COLO668 (cell line): ENCODE data around the gene LKAAEAR1.
A peak's percentile ranks its signal among the peaks of the same experiment; 100 is the strongest.

Source experiments
- DNase-seq: peaks from one replicate; lab custom pipeline; 2025; ENCODE audit not compliant: unreplicated experiment; lab: John Stamatoyannopoulos, UW

The LKAAEAR1 gene

DNA sequence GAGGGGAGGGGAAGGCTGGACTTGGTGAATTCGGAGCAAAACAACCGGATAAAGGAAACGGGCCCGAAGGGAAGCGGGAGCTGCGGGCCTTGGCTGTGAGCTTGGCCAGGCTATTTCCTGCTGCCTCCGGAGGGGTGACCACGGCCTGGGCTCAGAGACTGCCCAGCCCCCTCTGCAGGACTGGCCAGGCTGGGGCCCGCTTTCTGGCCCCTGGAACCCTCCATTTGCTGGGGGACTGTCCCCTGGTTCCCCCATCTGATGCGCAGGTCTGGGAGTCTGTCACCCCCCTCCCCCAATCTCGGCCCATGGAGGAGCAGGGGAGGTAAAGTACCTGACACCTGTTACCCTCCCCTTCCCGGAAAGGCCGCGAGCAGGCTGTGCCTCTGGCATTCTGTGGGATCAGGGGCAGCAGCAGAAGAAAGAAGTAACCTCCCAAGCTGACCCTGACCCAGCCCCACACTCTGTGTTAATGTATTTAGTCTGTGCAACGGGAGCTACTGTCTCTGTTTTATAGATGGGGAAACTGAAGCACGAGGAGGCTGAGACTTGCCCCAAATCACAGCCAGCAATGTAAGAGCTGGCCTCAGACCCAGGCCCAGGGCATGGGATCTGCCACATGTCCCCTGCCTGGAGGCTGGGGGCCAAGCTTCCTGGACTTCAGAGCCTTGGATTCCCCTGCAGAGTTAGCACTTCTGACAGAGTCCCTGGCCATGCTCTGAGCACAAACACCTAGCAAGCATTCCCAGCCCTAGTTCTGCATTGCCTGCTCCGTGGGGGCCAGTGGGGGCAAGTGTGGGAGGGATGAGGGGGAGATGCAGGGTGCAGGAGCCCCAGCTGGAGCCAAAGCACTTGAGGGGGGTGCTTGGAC lies 44.7 kb downstream of the LKAAEAR1 start:
- peak; percentile 31 for DNase-seq

DNA sequence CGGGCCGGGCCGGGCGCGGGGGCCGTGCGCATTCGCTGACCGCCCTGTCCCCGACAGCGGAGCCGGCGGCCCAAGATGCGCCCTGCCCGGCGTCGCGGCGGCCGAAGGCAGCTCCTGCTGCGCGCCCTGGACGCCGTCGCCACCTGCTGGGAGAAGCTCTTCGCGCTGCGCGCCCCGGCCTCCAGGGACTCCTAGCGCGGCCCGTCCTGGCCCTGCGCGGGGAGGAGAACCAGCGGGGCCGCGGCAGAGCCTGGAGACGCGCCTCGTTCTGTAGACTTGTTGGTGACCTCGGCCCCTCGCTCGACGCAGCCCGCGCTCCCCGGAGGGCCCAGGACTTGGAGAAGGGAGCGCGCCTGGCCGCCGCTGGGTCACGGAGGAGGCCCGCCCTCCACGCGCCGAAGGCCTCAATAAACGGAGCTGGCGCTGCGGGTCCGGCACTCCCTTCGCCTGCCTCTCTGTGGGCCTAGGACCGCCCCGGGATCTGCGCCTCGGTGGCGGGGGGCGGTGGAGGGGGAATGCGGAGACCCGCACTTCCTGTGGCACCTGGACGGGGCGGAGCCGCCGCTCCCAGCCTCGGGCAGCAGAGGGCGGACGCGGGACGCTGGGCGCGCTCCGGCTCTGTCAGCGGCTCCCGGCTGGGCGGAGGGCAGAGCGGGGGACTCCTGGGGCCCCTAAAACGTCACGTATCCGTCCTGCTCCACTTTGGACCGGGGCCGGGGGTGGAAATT lies 45.5 kb downstream of the LKAAEAR1 start:
- peak; percentile 88 for DNase-seq

DNA sequence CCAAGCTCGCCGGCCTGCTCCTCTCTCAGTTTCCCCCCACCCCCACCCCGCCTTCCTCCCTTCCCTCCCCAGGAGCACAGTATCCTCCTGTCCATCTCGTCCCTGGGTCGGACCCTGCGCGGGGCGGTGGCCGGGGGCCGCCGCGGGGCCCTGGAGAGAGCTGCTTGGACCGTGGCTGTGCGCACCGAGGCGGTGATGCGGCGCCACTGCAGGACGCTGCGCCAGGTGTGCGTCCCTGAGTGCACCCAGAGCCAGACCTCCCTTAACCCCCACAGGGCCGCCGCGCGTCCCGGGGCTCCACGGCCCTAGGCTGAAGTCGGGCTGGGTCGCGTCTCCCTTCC lies 46.0 kb downstream of the LKAAEAR1 start:
- peak; percentile 78 for DNase-seq

DNA sequence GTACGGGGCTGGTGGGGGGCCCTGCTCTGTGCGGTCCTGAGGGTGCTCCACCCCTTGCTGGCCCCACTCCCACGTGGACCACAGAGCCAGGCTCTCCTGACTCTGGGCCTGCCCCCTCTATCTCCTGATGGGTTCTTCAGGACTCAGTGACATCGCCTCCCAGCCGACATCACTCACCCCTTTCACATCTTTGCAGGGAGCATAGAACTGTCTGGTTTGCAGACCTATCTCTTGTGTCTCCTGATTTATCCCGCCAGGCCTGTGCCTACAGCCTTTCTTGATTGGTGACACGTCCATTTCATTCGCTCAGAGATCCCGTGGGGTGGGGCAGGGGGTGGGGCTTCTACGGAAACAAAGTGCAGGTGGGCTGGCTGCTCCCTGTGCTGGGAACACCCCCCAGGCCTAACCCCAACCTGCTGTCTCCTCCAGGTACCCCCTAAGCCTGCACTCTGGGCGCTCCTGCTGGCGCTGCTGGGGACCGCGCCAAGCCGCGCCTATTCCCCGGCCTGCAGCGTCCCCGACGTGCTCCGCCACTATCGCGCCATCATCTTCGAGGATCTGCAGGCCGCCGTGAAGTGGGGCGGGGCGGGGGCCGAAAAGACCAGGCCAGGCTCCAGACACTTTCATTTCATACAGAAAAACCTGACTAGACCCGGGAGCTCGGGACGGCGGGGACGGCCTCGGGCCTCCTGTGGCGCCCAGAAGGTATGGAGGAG lies 46.5 kb downstream of the LKAAEAR1 start:
- DNase-seq = peak; percentile 14

DNA sequence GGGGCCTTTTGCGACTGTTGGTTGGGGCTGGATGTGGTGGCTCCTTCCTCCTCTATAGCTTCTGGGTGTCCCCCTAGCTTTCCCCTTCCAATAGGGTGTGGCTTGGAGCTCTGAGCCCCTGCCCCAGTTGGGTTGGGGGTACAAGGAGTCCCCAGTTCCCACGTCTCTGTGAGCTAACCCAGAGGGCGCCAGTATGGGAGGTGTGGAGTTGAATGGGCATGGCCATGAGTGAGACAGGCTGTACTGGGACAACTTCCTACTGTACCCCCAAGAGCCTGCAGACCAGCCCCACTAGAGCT lies 47.0 kb downstream of the LKAAEAR1 start:
- DNase-seq = no peak

DNA sequence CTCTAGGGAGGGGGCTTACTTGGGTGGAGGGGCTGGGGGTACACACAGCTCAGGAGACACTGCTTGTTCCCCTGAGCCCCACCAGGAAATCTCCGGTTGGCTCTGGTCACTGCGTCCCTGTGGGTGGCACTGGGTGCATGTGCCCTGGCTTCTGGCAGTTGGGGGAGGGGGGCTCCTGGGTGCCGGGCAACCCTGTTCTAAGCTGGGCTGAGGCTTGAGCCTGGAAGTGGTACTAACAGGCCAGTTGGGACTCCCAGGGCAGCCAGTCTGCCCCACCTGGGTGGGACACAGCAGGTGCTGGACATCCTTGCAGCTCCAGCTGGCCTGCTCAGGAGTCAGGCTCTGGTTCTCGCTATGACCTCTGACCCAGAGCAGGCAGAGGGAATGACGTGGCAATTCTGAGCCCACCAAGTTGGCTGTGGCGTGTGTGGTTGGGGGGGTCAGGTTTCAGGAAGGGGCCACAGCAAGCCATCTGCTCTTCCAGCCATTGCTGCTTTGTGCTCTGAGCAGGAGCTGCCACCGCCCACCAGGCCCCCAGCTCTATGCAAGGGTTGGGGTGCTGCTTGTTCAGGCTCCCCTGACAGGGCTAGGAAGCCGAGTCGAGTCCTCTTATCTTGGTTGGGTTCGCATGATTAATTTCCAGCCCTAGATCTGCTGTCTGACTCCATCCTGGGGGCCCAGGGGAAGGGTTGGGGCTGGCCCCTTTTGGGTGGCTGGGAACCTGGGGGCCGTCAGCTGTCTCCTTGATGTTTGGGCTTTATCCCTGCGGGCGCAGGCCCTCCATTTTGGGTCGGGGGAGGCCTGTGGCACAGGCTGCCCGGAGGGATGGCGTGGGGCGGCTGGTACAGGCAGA lies 47.6 kb downstream of the LKAAEAR1 start:
- no peak for DNase-seq

DNA sequence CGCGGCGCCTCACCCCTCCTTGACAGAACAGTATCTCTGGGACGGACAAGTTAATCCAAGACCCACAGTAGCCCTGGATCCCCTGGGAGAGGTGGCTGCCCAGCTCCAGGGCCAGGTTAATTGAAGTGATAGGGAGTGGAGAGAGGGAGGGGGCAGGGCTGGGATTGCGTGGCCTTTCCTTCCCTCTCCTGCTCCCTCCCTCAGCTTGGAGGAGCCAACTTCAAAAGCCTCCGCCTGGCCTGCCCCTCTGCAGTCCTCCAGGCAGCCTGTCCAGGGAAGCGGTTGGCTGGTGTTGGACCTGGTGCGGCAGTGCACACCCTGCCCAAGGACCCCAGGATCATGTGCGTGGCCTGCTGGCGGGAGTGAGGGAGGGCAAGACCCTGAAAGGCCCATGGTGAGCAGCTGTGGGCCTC lies 48.3 kb downstream of the LKAAEAR1 start, which contains the start of gene C20orf204:
Gene C20orf204 (plus strand): TSS at position 250 of the 413 bp plus-strand sequence. CDS start 142 bp downstream, at position 392.
- no peak for DNase-seq

DNA sequence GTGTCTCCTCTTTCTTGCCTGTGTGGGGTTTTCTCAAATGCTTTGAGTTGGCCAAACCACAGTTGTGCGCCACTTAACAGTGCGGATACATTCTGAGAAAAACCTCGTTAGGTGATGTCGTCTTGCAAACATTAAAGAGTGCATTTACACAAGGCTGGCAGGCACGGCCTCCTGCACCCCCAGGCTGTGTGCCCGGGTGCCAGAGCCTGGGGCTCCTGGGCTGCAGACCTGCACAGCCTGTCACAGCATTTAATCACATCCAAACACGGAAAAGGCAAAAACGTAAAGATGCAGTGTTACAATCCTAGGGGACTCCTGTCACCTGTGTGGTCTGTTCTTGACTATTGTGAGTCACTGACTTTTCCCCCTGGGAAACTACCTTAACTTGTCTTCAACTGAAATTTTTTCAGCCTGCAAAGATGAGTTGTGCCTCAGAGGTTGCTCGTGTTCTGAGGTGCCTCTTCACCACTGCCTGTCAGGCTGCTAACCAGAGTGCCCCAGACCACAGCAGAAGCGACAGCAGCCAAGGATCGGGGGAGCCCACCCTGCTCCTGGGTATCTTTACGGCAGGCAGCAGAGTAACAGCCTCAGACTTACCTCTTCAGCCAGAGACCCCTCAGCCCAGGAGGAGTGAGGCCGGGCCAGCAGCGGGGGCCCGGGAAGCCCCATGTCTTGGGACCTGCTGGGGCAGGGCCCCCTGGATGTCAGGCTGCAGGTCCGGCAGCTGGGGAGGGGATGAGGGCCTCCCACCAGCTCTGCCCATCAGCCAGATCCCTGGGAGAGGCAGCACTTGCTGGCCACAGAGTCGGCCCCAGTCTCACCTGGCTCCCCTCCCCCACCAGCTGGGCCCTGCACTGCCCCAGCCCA lies 48.9 kb downstream of the LKAAEAR1 start:
- no peak for DNase-seq

DNA sequence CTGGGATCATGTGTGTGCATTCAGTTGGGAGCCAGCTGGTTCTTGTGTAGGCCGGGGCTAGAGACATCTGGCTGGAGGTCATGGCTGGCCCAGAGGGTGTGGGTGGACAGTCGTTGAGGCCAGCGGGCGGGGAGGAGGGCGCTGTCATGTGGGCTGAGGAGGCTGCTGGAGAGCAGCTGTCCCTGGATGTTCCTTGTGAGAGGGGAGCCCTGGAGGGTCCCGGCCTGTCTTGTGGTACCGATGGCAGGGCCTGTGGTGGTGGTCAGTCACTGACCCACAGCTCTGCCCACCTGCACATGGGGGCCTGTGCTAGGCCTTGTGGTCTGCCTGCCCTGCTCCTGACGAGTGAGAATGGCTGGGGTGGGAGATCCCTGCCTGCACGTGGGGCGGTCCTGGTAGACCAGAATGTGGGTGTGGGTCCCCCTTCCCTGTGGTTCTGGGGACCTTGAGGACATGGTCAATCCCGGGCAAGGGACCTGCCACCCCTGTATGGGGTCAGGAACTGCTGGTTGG lies 50.2 kb downstream of the LKAAEAR1 start:
- no peak for DNase-seq
